ENCODE results near the gene RNF126.

- TF ChIP-seq SUZ12 (IDR thresholded peaks at IDR 0.05) = no peak
- TF ChIP-seq HDGF (IDR thresholded peaks at IDR 0.05; ENCODE audit: borderline replicate concordance) = no peak
- no peak for TF ChIP-seq NFRKB (IDR thresholded peaks at IDR 0.05)
- no peak for TF ChIP-seq FOXK2 (IDR thresholded peaks at IDR 0.05)
- TF ChIP-seq BHLHE40 (IDR thresholded peaks at IDR 0.05; ENCODE audit: borderline replicate concordance) = no peak
- no peak for TF ChIP-seq FOXA1 (IDR thresholded peaks at IDR 0.05)
- no peak for TF ChIP-seq ARNT (IDR thresholded peaks at IDR 0.05)
- no peak for TF ChIP-seq SP1 (IDR thresholded peaks at IDR 0.05)
Measured at GRCh38 chr19:644363-644762, 18.7 kb downstream of the RNF126 start.
